ENCODE results near the gene KDM4C. TPM values are rescaled to one million over a fixed set of nuclear protein-coding genes. Genes with fewer than 3 reads are reported as not detected.

KDM4C gene
- total and polyA plus RNA-seq, 2 donors (not counting 1 experiment from before 2014, with no cell fraction given) = 49.7 to 141 TPM

GRCh38 chr9:6931913-6932312, 174.1 kb downstream of the KDM4C start:
- Mint-ChIP-seq H3K27me3 (no peaks in the 10 kb centered on the region), H3K4me1 (peaks cover 51% of the 10 kb centered on the region), H3K27ac (peak overlapping the region; percentile 83), H3K9me3 (ENCODE audit: insufficient read depth) (no peaks in the 10 kb centered on the region), H3K4me3 (peak overlapping the region; percentile 64)
- peak overlapping the region in 1 of 2 donors; percentile 14 for H3K27ac ChIP-seq (ENCODE audit: low read length in 2 of 2)
- H3K4me1 ChIP-seq (ENCODE audit: control insufficient read depth in 2 of 2, insufficient read depth in 2 of 2, low read length in 2 of 2) = peaks cover 14 to 26% of the 10 kb centered on the region in 2 donors
- WGBS (ENCODE audit: insufficient coverage) = 78% methylated on average over 3 of the region's 4 CpGs
- no peaks in the 10 kb centered on the region for H3K27me3 ChIP-seq (replicated peaks in 1 of 4; ENCODE audit: control extremely low read depth in 1 of 4, control insufficient read depth in 3 of 4, insufficient read depth in 4 of 4, low read length in 3 of 4)
- no peak overlapping the region for H3K4me3 ChIP-seq (ENCODE audit: control extremely low read depth in 1 of 5, extremely low read depth in 1 of 5, insufficient read depth in 1 of 5, low read depth in 2 of 5, low read length in 4 of 5)
- peaks cover 74% of the 10 kb centered on the region for H3K79me2 ChIP-seq (ENCODE audit: control insufficient read depth, insufficient read depth, low read length)
- no peak for TF ChIP-seq EZH2 (IDR thresholded peaks at IDR 0.05; ENCODE audit: borderline replicate concordance, insufficient read depth, low read depth, low read length, poor library complexity, severe bottlenecking)
- TF ChIP-seq CTCF (IDR thresholded peaks at IDR 0.05) = no peak
- ATAC-seq (ENCODE audit: low read depth) (peak; percentile 82), DNase-seq (no peak)
- H3K9ac ChIP-seq (ENCODE audit: low read length) = no peak overlapping the region
- H2AFZ ChIP-seq (ENCODE audit: insufficient read depth, low read depth, low read length, poor library complexity, severe bottlenecking) = no peak overlapping the region
- peaks cover 0 to 6% (median 0%) of the 10 kb centered on the region in 3 donors for H3K9me3 ChIP-seq (ENCODE audit: control extremely low read depth in 1 of 3, control insufficient read depth in 2 of 3, insufficient read depth in 1 of 3, low read length in 2 of 3)
- ChIA-PET CTCF (no interaction called here), POLR2A (no interaction called here)
- intact Hi-C loops (cut with micrococcal nuclease) = no loop called here
- peaks cover 47% of the 10 kb centered on the region for H4K20me1 ChIP-seq (ENCODE audit: control insufficient read depth, insufficient read depth, low read length, poor library complexity, severe bottlenecking)
- peaks cover 0 to 15% of the 10 kb centered on the region in 2 experiments for H3K36me3 ChIP-seq (replicated peaks in 1 of 2; ENCODE audit: control extremely low read depth in 1 of 2, control insufficient read depth in 1 of 2, extremely low read depth in 1 of 2, insufficient read depth in 2 of 2, low read length in 1 of 2)
- H3K4me2 ChIP-seq (replicated peaks; ENCODE audit: low read depth, low read length, poor library complexity, severe bottlenecking) = peak overlapping the region; percentile 40

GRCh38 chr9:6936103-6936502, 178.3 kb downstream of the KDM4C start:
- H3K9me3 Mint-ChIP-seq (ENCODE audit: insufficient read depth) = no peaks in the 10 kb centered on the region
- ATAC-seq (ENCODE audit: low read depth) (no peak), DNase-seq (no peak)
- peaks cover 36% of the 10 kb centered on the region for H3K4me1 Mint-ChIP-seq
- peaks cover 0 to 6% (median 0%) of the 10 kb centered on the region in 3 donors for H3K9me3 ChIP-seq (ENCODE audit: control extremely low read depth in 1 of 3, control insufficient read depth in 2 of 3, insufficient read depth in 1 of 3, low read length in 2 of 3)
- no peak overlapping the region for H3K9ac ChIP-seq (ENCODE audit: low read length)
- peaks cover 64% of the 10 kb centered on the region for H3K79me2 ChIP-seq (ENCODE audit: control insufficient read depth, insufficient read depth, low read length)
- POLR2A ChIA-PET = no interaction called here
- no peaks in the 10 kb centered on the region for H3K27me3 ChIP-seq (replicated peaks in 1 of 4; ENCODE audit: control extremely low read depth in 1 of 4, control insufficient read depth in 3 of 4, insufficient read depth in 4 of 4, low read length in 3 of 4)
- H3K27ac Mint-ChIP-seq = no peak overlapping the region
- no CpG with 5 or more reads among the region's 1 CpG for WGBS (ENCODE audit: insufficient coverage)
- intact Hi-C loops (cut with micrococcal nuclease) = no loop called here
- H3K4me3 ChIP-seq (ENCODE audit: control extremely low read depth in 1 of 5, extremely low read depth in 1 of 5, insufficient read depth in 1 of 5, low read depth in 2 of 5, low read length in 4 of 5) = no peak overlapping the region
- no peak overlapping the region for H2AFZ ChIP-seq (ENCODE audit: insufficient read depth, low read depth, low read length, poor library complexity, severe bottlenecking)
- H4K20me1 ChIP-seq (ENCODE audit: control insufficient read depth, insufficient read depth, low read length, poor library complexity, severe bottlenecking) = peaks cover 24% of the 10 kb centered on the region
- no peak overlapping the region for H3K4me3 Mint-ChIP-seq
- peak overlapping the region; percentile 4 for H3K4me2 ChIP-seq (replicated peaks; ENCODE audit: low read depth, low read length, poor library complexity, severe bottlenecking)
- peaks cover 14 to 26% of the 10 kb centered on the region in 2 donors for H3K4me1 ChIP-seq (ENCODE audit: control insufficient read depth in 2 of 2, insufficient read depth in 2 of 2, low read length in 2 of 2)
- TF ChIP-seq EZH2 (IDR thresholded peaks at IDR 0.05; ENCODE audit: borderline replicate concordance, insufficient read depth, low read depth, low read length, poor library complexity, severe bottlenecking) (no peak), CTCF (IDR thresholded peaks at IDR 0.05) (no peak)
- H3K27ac ChIP-seq (ENCODE audit: low read length in 2 of 2) = no peak overlapping the region
- H3K27me3 Mint-ChIP-seq = no peaks in the 10 kb centered on the region
- CTCF ChIA-PET = interaction anchor here (0.6 to 0.7 kb wide), 2 partner anchors 46 to 181 kb away, joined by 3 to 5 read pairs; no protein-coding TSS in a partner anchor
- peaks cover 0 to 6% of the 10 kb centered on the region in 2 experiments for H3K36me3 ChIP-seq (replicated peaks in 1 of 2; ENCODE audit: control extremely low read depth in 1 of 2, control insufficient read depth in 1 of 2, extremely low read depth in 1 of 2, insufficient read depth in 2 of 2, low read length in 1 of 2)
